OCI-LY3 (cell line): ENCODE results near the gene RASSF7.

Experiments used
- CTCF ChIP-seq: fragments of 200-600, 300-600 bp; sonication (generic); IDR thresholded peaks from 2 replicates; pipeline ENCODE4 v1.5.1; 2014; ENCODE audit warnings: antibody characterized with exemption, low read length, low read depth
- EZH2phosphoT487 ChIP-seq: fragments of 200-600 bp; shearing (Covaris generic); IDR thresholded peaks from 2 replicates; pipeline ENCODE4 v1.6.1; 2018; ENCODE audit warnings: antibody characterized with exemption, mixed run types, low read depth

- TF ChIP-seq CTCF (no peak), EZH2phosphoT487 (no peak)
Measured at GRCh38 chr11:609341-609811, 48.6 kb downstream of the RASSF7 start.
